Chondrocyte (in vitro differentiated cells): ENCODE data around the gene GOLPH3. TPM values are rescaled to one million over a fixed set of nuclear protein-coding genes. Genes with fewer than 3 reads are reported as not detected.
"Not testable (repeated sequence)": the region's sequence is repeated elsewhere in the genome, so short reads cannot be mapped to it uniquely, and the experiment has no call there.

Source experiments
- DNase-seq: peaks from one replicate; pipeline ENCODE4 v3.0.0; 2021; ENCODE audit warnings: mixed read lengths, low spot score
- H3K27ac Mint-ChIP-seq: one replicate; pipeline ENCODE4 v1.8.0; 2021; ENCODE audit warnings: mild to moderate bottlenecking, moderate library complexity, mixed read lengths; ENCODE audit not compliant: unreplicated experiment
- H3K27me3 Mint-ChIP-seq: 2 replicates; pipeline ENCODE4 v1.8.0; 2021; ENCODE audit warnings: low read depth, mixed read lengths
- H3K36me3 Mint-ChIP-seq: 2 replicates; pipeline ENCODE4 v1.8.0; 2021; ENCODE audit warnings: low read depth, mixed read lengths
- H3K4me1 Mint-ChIP-seq: 2 replicates; pipeline ENCODE4 v1.8.0; 2021; ENCODE audit warnings: low read depth, mild to moderate bottlenecking, mixed read lengths
- H3K4me3 Mint-ChIP-seq: one replicate; pipeline ENCODE4 v1.8.0; 2021; ENCODE audit warnings: mild to moderate bottlenecking, moderate library complexity, mixed read lengths; ENCODE audit not compliant: unreplicated experiment
- H3K9me3 Mint-ChIP-seq: 2 replicates; pipeline ENCODE4 v1.8.0; 2021; ENCODE audit warnings: low read depth, mixed read lengths
- total RNA-seq: library from RNA; stranded (reverse); gene quantifications from 3 replicates; pipeline ENCODE4 v1.2.1, GENCODE V29; 2021
- TF ChIP-seq, protein P1 (sequence below): fragments of 200-600 bp; sonication (generic); IDR thresholded peaks from 2 replicates; pipeline ENCODE4 v1.5.0; 2021; ENCODE audit warnings: antibody characterized with exemption, mild to moderate bottlenecking, moderate library complexity

The GOLPH3 gene
- total RNA-seq, 1 donor from 2014 or later, result 106 TPM

- TF ChIP-seq, protein P1, sequence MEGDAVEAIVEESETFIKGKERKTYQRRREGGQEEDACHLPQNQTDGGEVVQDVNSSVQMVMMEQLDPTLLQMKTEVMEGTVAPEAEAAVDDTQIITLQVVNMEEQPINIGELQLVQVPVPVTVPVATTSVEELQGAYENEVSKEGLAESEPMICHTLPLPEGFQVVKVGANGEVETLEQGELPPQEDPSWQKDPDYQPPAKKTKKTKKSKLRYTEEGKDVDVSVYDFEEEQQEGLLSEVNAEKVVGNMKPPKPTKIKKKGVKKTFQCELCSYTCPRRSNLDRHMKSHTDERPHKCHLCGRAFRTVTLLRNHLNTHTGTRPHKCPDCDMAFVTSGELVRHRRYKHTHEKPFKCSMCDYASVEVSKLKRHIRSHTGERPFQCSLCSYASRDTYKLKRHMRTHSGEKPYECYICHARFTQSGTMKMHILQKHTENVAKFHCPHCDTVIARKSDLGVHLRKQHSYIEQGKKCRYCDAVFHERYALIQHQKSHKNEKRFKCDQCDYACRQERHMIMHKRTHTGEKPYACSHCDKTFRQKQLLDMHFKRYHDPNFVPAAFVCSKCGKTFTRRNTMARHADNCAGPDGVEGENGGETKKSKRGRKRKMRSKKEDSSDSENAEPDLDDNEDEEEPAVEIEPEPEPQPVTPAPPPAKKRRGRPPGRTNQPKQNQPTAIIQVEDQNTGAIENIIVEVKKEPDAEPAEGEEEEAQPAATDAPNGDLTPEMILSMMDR, result no peak
- H3K27me3 Mint-ChIP-seq, result no peaks in the 10 kb centered on the region
- no peaks in the 10 kb centered on the region for H3K4me1 Mint-ChIP-seq
- H3K4me3 Mint-ChIP-seq, result no peak overlapping the region
- H3K9me3 Mint-ChIP-seq, result no peaks in the 10 kb centered on the region
- DNase-seq, result no peak
- no peaks in the 10 kb centered on the region for H3K36me3 Mint-ChIP-seq
- H3K27ac Mint-ChIP-seq, result no peak overlapping the region
These were observed 8.4 kb upstream of the GOLPH3 start for GRCh38 chr5:32182463-32183063.

GRCh38 chr5:32173267-32174010 is 680 bp downstream of the GOLPH3 start:
- H3K27ac Mint-ChIP-seq, result peak overlapping the region; percentile 100
- no peaks in the 10 kb centered on the region for H3K27me3 Mint-ChIP-seq
- DNase-seq, result no peak
- no peaks in the 10 kb centered on the region for H3K9me3 Mint-ChIP-seq
- TF ChIP-seq, protein P1, result no peak
- H3K4me3 Mint-ChIP-seq, result peak overlapping the region; percentile 99
- peaks cover 13% of the 10 kb centered on the region for H3K36me3 Mint-ChIP-seq
- H3K4me1 Mint-ChIP-seq, result peaks cover 44% of the 10 kb centered on the region

- Mint-ChIP-seq H3K4me1 (peaks cover 49% of the 10 kb centered on the region), H3K4me3 (peak overlapping the region; percentile 99), H3K27me3 (no peaks in the 10 kb centered on the region), H3K27ac (peak overlapping the region; percentile 100), H3K9me3 (no peaks in the 10 kb centered on the region), H3K36me3 (peaks cover 15% of the 10 kb centered on the region)
- TF ChIP-seq, protein P1, result no peak
- no peak for DNase-seq
These were observed 1.2 kb downstream of the GOLPH3 start for GRCh38 chr5:32172923-32173266.

DNA sequence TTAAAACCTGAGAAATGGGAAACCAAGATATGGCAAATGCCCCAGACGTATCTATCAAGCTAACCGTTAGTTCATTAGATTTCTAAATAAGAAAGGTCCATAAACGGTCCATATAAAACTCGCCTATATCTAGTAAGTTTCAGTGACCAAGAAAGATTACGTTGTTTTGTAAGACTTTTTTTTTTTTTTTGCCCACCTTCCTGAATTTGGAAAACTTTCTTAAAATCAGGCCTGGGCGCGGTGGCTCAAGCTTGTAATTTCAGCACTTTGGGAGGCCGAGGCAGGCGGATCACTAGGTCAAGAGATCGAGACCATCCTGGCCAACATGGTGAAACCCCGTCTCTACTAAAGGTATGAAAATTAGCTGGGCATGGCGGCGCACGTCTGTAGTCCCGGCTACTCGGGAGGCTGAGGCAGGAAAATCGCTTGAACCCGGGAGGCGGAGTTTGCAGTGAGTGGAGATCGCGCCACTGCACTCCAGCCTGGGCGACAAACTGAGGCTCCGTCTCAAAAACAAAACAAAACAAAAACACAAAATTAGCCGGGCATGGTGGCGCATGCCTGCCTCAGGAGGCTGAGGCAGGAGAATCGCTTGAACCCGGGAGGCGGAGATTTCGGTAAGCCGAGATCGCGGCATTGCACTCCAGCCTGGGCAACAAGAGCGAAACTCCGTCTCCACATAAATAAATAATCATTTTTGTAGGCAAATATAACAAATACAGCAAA is 1.8 kb downstream of the GOLPH3 start:
- Mint-ChIP-seq H3K4me1 (peaks cover 49% of the 10 kb centered on the region), H3K36me3 (peaks cover 17% of the 10 kb centered on the region), H3K27ac (peak overlapping the region; percentile 100), H3K4me3 (peak overlapping the region; percentile 99)
- not testable (repeated sequence) for H3K9me3 Mint-ChIP-seq, H3K27me3 Mint-ChIP-seq, DNase-seq

DNA sequence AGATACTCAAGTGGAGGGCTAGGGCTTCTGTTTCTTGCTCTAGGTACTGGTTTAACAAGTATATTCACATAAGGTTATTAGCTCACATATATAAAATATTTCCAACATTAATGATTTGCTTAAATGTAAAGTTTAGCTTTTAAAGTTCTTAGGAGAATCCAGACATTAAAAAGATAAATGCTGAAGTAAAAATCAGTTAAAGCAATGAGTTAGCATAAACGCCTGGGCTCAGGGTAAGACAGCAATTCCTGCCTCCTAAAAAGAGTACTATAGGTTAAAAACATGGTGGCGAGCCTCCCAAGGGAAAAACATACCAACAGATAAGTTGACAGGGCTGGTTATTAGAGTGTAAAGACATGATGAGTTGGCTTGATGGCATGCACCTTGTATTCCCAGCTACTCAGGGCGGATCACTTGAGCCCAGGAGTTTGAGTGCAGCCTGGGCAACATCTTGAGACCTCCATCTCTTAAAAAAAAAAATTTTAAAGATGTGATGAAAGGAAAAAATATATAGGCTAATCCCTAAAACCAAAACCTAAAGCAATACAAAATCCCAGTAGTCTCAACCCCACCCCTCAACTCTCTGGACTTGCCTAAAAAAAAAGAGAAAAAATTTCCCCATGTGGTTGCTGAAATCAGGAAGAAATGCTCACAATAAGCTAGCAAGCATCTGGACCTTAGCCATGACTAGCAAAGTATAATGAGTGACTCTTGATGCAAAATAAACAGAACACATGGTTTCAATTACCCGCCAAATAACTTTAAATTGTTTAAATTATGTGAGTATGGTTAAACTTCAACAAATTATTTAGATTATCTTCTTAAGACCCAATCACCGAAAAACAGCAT is 3.6 kb downstream of the GOLPH3 start:
- TF ChIP-seq, protein P1, result no peak
- peak overlapping the region; percentile 13 for H3K4me3 Mint-ChIP-seq
- DNase-seq, result no peak
- no peaks in the 10 kb centered on the region for H3K9me3 Mint-ChIP-seq
- H3K4me1 Mint-ChIP-seq, result peaks cover 51% of the 10 kb centered on the region
- peaks cover 18% of the 10 kb centered on the region for H3K36me3 Mint-ChIP-seq
- no peaks in the 10 kb centered on the region for H3K27me3 Mint-ChIP-seq
- peak overlapping the region; percentile 81 for H3K27ac Mint-ChIP-seq
